ENCODE data around the gene BMI1. TPM values are rescaled to one million over a fixed set of nuclear protein-coding genes. Genes with fewer than 3 reads are reported as not detected.

The BMI1 gene
- total RNA-seq, 4 donors from 2014 or later: 16.7 to 37.6 (median 28.3) TPM

DNA sequence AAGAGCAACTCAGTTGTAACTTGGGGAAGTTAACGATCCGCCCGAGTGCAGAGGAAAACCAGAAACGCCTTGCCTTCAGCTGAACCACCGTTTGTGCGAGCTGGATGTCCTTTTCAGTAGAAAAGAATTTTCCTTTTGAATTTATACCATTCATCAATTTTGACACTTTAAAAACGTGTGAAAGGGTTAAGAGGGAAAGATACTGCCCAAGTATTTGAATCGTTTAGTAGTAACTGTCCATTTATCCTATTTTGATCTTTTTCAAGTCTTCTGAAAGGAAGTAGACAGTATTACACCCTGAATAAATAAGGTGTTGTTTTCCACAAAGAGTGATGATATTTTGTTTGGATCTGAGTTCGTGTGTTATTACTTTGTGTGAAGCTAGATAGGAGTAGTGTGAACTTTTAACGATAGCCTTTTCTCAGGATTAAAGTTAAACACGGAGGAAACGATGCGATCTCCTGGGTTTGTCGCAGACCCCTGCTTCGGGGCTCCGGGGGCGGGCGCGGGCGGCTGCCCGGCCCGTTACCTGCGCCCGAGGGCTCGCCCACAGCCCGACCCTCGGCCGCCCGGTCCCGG is 830 bp upstream of the BMI1 start:
- TF ChIP-seq CTCF (IDR thresholded peaks at IDR 0.05) (no peak), POLR2A (IDR thresholded peaks at IDR 0.05) (no peak)
- no peak for DNase-seq (ENCODE audit: low spot score in 2 of 2)
- intact Hi-C loops (cut with DNase I; ENCODE audit: low total_unique reads): loop anchor here (5.0 to 10.0 kb wide), 2 partner anchors 68 to 1025 kb away; no protein-coding TSS in a partner anchor
- peak overlapping the region; percentile 36 for H3K4me3 ChIP-seq (ENCODE audit: low read depth, poor library complexity, severe bottlenecking)
- WGBS, 2 donors: 17 to 18% methylated on average over 15 to 22 of the region's 30 CpGs

DNA sequence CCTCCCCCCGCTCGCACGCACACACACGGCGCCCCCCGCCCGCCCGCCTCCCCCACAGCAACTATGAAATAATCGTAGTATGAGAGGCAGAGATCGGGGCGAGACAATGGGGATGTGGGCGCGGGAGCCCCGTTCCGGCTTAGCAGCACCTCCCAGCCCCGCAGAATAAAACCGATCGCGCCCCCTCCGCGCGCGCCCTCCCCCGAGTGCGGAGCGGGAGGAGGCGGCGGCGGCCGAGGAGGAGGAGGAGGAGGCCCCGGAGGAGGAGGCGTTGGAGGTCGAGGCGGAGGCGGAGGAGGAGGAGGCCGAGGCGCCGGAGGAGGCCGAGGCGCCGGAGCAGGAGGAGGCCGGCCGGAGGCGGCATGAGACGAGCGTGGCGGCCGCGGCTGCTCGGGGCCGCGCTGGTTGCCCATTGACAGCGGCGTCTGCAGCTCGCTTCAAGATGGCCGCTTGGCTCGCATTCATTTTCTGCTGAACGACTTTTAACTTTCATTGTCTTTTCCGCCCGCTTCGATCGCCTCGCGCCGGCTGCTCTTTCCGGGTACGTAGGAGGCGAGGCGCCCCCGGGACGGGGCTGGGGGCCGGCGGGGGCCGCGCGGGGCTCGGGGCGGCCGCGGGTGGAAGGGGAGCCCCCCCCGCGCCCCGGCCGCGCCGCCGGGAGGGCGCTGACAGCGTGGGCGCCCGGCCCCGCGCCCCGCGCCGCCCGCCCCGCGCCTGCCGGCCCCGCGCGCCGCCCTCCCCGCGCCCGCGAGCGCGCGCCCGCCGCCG is 441 bp downstream of the BMI1 start:
- intact Hi-C loops (cut with DNase I; ENCODE audit: low total_unique reads): loop anchor here (5.0 to 10.0 kb wide), 2 partner anchors 69 to 1027 kb away; no protein-coding TSS in a partner anchor
- TF ChIP-seq CTCF (IDR thresholded peaks at IDR 0.05) (no peak), POLR2A (IDR thresholded peaks at IDR 0.05) (no peak)
- peak overlapping the region; percentile 93 for H3K4me3 ChIP-seq (ENCODE audit: low read depth, poor library complexity, severe bottlenecking)
- WGBS, 2 donors: 0 to 1% methylated on average over 55 to 69 of the region's 114 CpGs
- DNase-seq (ENCODE audit: low spot score in 2 of 2): peak; percentile 47 to 91

GRCh38 chr10:22321924-22322640 is 1.2 kb downstream of the BMI1 start:
- peak overlapping the region; percentile 56 for H3K4me3 ChIP-seq (ENCODE audit: low read depth, poor library complexity, severe bottlenecking)
- DNase-seq (ENCODE audit: low spot score in 2 of 2): peak in 1 of 2 donors; percentile 22
- TF ChIP-seq POLR2A (IDR thresholded peaks at IDR 0.05) (no peak), CTCF (IDR thresholded peaks at IDR 0.05) (no peak)
- WGBS, 2 donors: 6 to 9% methylated on average over 14 to 20 of the region's 57 CpGs
- intact Hi-C loops (cut with DNase I; ENCODE audit: low total_unique reads): loop anchor here (2.0 to 10.0 kb wide), 3 partner anchors 70 to 1027 kb away; no protein-coding TSS in a partner anchor

GRCh38 chr10:22322641-22323160 is 1.8 kb downstream of the BMI1 start:
- no peak for TF ChIP-seq POLR2A (IDR thresholded peaks at IDR 0.05)
- TF ChIP-seq CTCF (IDR thresholded peaks at IDR 0.05): no peak
- H3K4me3 ChIP-seq (ENCODE audit: low read depth, poor library complexity, severe bottlenecking): peak overlapping the region; percentile 56
- 77 to 86% methylated on average over 5 of the region's 5 CpGs for whole genome bisulfite sequencing, 2 donors
- no peak for DNase-seq (ENCODE audit: low spot score in 2 of 2)
- intact Hi-C loops (cut with DNase I; ENCODE audit: low total_unique reads): loop anchor here (2.0 to 10.0 kb wide), 3 partner anchors 70 to 1028 kb away; no protein-coding TSS in a partner anchor

DNA sequence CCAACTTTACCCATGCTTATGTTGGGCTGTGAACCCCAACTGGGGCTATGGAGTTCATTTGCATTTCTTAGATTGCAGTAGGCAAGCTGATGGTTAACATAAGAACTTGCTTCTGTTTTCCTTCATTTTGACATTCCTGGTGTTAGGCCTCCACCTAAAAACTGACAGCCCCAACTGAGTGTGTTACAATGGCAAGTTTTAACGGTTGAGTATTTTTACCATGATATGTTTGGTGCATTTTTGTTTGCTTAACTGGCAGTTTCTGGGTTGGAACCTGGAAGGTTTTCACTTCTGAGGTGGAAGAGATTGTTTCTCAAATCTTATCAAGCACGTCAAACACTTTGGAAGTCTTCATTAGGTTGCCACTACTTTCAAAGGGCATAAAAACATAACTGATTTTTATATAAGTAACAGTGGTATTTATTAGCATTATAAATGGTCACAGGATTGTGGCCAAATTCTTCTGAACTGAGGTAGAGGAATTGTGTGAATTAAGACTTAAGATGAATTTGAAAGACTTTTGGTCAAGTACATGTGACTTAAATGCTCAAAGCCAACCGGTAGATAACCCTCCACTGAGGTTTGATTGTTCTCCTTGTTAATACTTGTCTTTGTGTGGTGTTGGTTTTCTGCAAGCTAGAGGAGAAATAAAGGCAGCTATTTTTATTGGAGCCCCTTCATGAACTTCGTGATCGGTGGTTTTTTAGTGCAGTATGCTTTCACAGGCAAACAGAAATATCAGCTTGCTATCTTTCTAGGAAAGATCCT is 2.8 kb downstream of the BMI1 start:
- 88 to 92% methylated on average over 5 of the region's 5 CpGs for WGBS, 2 donors
- no peak overlapping the region for H3K4me3 ChIP-seq (ENCODE audit: low read depth, poor library complexity, severe bottlenecking)
- TF ChIP-seq CTCF (IDR thresholded peaks at IDR 0.05): no peak
- intact Hi-C loops (cut with DNase I; ENCODE audit: low total_unique reads): loop anchor here (2.0 to 10.0 kb wide), 3 partner anchors 71 to 1029 kb away; no protein-coding TSS in a partner anchor
- no peak for DNase-seq (ENCODE audit: low spot score in 2 of 2)
